NCI-H510A (cell line): ENCODE results near the gene LDHAL6A.

Experiments used
- DNase-seq: peaks from one replicate; lab custom pipeline; 2025; lab: John Stamatoyannopoulos, UW

The LDHAL6A gene

GRCh38 chr11:18490736-18491485 lies 35.3 kb downstream of the LDHAL6A start:
- no peak for DNase-seq

DNA sequence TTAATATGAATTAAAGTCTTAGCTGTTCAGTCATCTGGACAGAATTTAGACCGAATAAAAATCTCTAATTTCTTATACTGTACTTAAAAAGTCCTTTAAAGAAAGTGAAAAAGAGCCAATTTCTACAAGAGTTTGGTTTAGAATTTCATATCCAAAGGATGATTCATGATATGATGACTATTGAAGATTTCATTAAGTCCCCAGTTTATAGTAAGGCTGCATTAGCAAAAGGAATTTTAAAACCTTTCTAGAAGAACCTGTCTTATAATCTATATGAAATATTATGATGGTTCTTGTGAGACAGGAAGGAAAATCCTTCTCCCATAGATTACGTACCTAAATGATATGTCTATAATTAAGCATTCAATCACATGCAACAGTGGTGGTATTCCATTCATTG lies 36.3 kb downstream of the LDHAL6A start:
- DNase-seq = no peak

GRCh38 chr11:18492888-18493287 lies 37.2 kb downstream of the LDHAL6A start:
- DNase-seq = no peak

DNA sequence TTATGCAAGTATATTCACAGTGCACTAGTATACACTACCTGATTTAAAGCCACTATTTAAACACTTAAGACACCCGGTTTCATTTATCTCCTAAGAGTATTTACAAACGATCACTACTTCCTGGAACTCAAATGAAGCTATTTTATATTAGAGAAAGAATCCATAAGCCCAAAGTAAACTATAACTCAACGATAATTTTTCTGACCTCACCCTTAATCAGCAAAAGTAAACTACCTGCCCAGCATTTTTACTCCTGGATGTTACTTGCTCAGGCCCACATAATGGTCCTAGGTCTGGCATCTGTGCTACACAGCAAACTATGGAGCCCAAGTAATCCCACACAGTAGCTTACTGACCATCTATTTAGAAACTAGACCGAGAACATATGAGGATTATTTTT lies 37.7 kb downstream of the LDHAL6A start:
- DNase-seq = no peak

- DNase-seq = no peak
Measured at GRCh38 chr11:18495271-18495670, 39.6 kb downstream of the LDHAL6A start.

DNA sequence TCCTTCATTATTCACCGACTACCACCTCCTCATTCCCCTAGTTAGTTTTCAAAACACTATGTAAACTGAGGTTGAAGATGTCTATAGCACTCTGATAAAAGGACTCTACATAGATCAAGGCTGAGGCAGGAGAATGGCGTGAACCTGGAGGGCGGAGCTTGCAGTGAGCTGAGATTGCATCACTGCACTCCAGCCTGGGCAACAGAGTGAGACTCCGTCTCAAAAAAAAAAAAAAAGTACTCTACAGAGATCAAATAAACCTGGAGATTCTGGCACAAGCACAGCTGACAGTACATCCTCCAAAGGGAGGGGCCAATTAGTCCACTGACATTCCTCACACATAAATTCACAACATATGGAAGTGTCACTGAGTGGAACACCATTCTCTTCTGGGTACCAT lies 40.0 kb downstream of the LDHAL6A start:
- no peak for DNase-seq

DNA sequence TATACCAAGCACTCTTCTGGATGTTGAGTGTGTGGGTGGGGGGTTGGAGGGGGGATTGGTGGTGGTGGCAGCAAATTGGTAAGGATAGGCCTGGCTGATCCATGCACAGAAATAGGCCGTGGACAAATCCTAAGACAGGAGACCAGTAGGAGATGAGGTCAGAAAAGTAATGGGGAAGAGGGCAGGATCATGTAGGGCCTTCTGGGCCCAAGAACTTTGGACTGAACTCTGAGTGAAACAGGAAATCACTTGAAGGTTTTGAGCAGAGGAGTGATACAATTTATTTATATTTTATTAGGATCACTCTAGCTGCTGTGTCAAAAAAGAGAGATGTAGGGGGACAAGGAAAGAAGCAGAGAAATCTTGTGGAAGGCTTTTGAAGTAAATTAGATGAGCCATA lies 42.4 kb downstream of the LDHAL6A start:
- DNase-seq = no peak

- DNase-seq = no peak
Measured at GRCh38 chr11:18501629-18502028, 46.0 kb downstream of the LDHAL6A start.

GRCh38 chr11:18502352-18502751 lies 46.7 kb downstream of the LDHAL6A start:
- no peak for DNase-seq

- no peak for DNase-seq
Measured at GRCh38 chr11:18521122-18521521, 65.5 kb downstream of the LDHAL6A start.

DNA sequence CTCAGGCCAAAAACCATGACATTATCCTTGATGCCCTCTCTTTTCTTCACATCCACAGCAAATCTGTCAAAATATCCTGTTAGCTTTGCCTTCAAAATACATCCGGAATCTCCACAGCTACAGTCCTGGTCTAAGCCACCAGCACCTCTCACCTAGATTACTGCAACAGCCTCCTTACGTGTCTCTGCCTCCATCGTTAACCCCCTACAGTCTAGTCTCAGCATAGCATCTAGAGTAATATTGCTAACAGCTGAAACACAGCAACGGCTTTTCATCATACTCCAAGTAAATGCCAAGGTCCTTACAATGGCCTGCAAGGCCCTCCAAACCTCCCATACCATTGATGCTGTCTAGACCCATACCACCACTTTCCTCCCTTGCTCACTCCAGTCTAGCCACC lies 66.7 kb downstream of the LDHAL6A start:
- no peak for DNase-seq

DNA sequence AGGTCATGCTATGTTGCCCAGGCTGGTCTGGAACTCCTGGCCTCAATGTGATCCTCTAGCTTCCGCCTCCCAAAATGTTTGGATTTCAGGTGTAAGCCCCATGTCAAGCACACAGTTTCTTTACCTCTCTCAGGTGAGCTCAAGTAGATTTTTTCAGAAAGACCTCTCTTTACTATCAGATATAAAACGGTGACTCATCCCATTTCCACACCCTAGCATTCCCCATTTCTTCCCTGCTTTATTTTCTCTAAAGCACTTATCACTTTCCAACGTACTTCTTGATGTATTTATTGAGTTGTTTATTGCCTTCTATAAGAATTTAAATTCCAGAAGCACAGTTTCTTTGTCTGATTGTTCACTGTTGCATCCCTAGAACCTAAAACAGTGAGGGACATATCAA lies 67.4 kb downstream of the LDHAL6A start:
- no peak for DNase-seq

GRCh38 chr11:18524248-18524647 lies 68.6 kb downstream of the LDHAL6A start:
- DNase-seq = no peak

- no peak for DNase-seq
Measured at GRCh38 chr11:18526130-18526520, 70.5 kb downstream of the LDHAL6A start.

- DNase-seq = peak; percentile 56
Measured at GRCh38 chr11:18526521-18527296, 71.1 kb downstream of the LDHAL6A start, which contains the start of gene TSG101. Gene TSG101 (minus strand): TSS chr11:18526942. CDS start chr11:18526816, 126 bp downstream.

- DNase-seq = no peak
Measured at GRCh38 chr11:18527512-18527911, 71.9 kb downstream of the LDHAL6A start.
